ENCODE data around the gene IFT88.

GRCh38 chr13:20686863-20687579, 120.1 kb downstream of the IFT88 start:
- TF ChIP-seq POLR2A (IDR thresholded peaks at IDR 0.05) (no peak), CTCF (IDR thresholded peaks at IDR 0.05) (no peak)
